ENCODE results near the gene HSPA5.

DNA sequence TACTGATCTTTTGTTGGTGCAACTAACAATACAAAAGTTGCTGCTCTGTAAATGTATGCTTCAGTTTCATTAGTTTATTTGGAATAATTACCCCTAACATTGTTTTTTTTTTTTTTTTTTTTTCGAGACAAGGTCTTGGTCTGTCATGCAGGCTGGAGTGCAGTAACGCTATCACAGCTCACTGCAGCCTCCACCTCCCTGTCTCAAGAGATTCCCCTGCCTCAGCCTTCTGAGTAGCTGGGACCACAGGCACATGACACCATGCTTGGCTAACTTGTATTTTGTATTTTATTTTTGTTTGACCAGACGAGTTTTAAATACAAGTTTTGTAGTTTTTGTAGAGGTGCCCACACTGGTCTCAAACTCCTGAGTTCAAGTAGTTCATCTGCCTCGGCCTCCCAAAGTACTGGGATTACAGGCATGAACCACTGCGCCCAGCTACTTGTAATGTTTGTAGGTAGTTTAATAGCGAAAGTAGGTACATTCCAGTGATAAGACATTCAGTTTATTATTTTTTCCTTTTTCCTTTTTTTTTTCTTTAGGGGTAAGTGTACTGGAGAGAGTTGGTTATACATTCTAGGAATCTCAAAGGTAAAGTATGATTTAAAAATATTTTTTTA is 27.4 kb upstream of the HSPA5 start:
- no peak for TF ChIP-seq SUZ12 (IDR thresholded peaks at IDR 0.05; ENCODE audit: extremely low read depth, insufficient read depth, insufficient read length)
- no peak for TF ChIP-seq ZNF274 (IDR thresholded peaks at IDR 0.05; ENCODE audit: low read depth, low read length)

Data from NT2/D1 (cell line).